HEK293 (cell line): Measurements from ENCODE around the gene SPRY4.
A peak's percentile ranks its signal among the peaks of the same experiment; 100 is the strongest.

Experiments
- CTCF ChIA-PET: fragments of 350-600 bp; formaldehyde crosslinking; extraction: SDS; loops from one replicate; lab custom pipeline; 2021; ENCODE audit warnings: antibody characterized with exemption; lab: Yijun Ruan, JAX
- POLR2A ChIA-PET: fragments of 300-600 bp; formaldehyde crosslinking; extraction: SDS; loops from one replicate; lab custom pipeline; 2020; ENCODE audit warnings: antibody characterized with exemption, inconsistent platforms; lab: Yijun Ruan, JAX
- H3K27ac ChIP-seq: fragments of 200-500 bp; sonication (Bioruptor generic); 2 replicates; pipeline ENCODE4 v1.5.1; 2014; ENCODE audit warnings: low read depth, low read length, control low read depth, inconsistent platforms; ENCODE audit errors: extremely low read depth
- H3K36me3 ChIP-seq, 2 experiments: fragments of 200-500 bp in 1 of 2; sonication (Bioruptor generic) in 1 of 2; 1 replicate in 1 of 2; 2 replicates in 1 of 2; pipeline ENCODE4 v1.5.1; 2014 to 2017; ENCODE audit warnings: inconsistent platforms in 2 of 2, low read length in 2 of 2; ENCODE audit not compliant: control insufficient read depth in 2 of 2, insufficient read depth in 1 of 2
- H3K4me1 ChIP-seq: fragments of 200-500 bp; sonication (Bioruptor generic); 2 replicates; pipeline ENCODE4 v1.5.1; 2014; ENCODE audit warnings: mild to moderate bottlenecking, low read length, inconsistent platforms; ENCODE audit not compliant: control insufficient read depth, insufficient read depth
- H3K4me3 ChIP-seq: 2 replicates; pipeline ENCODE4 v1.5.1; 2011; ENCODE audit warnings: low read depth, mild to moderate bottlenecking, control low read depth, low read length, moderate library complexity
- H3K9me3 ChIP-seq: fragments of 200-500 bp; sonication (Bioruptor generic); 2 replicates; pipeline ENCODE4 v1.5.1; 2014; ENCODE audit warnings: low read depth, low read length, inconsistent platforms; ENCODE audit not compliant: control insufficient read depth, insufficient read depth
- FEZF1 ChIP-seq: fragments of 450-650 bp; formaldehyde crosslinking; IDR thresholded peaks from 2 replicates; pipeline ENCODE4 v1.5.1; 2016; ENCODE audit warnings: missing biosample characterization, missing genetic modification characterization
- GLIS2 ChIP-seq: fragments of 450-650 bp; formaldehyde crosslinking; IDR thresholded peaks from 2 replicates; pipeline ENCODE4 v1.5.1; 2016; ENCODE audit warnings: missing biosample characterization, missing genetic modification characterization
- MZF1 ChIP-seq: fragments of 450-650 bp; formaldehyde crosslinking; IDR thresholded peaks from 2 replicates; pipeline ENCODE4 v1.5.1; 2017; ENCODE audit warnings: missing biosample characterization, missing genetic modification characterization, borderline replicate concordance
- OSR2 ChIP-seq: fragments of 450-650 bp; formaldehyde crosslinking; IDR thresholded peaks from 2 replicates; pipeline ENCODE4 v1.5.1; 2016; ENCODE audit warnings: missing biosample characterization, missing genetic modification characterization
- SCRT2 ChIP-seq: fragments of 450-650 bp; formaldehyde crosslinking; IDR thresholded peaks from 2 replicates; pipeline ENCODE4 v1.5.1; 2016; ENCODE audit warnings: missing biosample characterization, missing genetic modification characterization
- SP2 ChIP-seq: fragments of 450-650 bp; formaldehyde crosslinking; IDR thresholded peaks from 2 replicates; pipeline ENCODE4 v1.5.1; 2016; ENCODE audit warnings: missing biosample characterization, missing genetic modification characterization
- ZBTB17 ChIP-seq: fragments of 450-650 bp; formaldehyde crosslinking; IDR thresholded peaks from 2 replicates; pipeline ENCODE4 v1.5.1; 2016; ENCODE audit warnings: missing biosample characterization, missing genetic modification characterization
- ZBTB20 ChIP-seq: fragments of 450-650 bp; formaldehyde crosslinking; IDR thresholded peaks from 2 replicates; pipeline ENCODE4 v1.5.1; 2016; ENCODE audit warnings: missing biosample characterization, missing genetic modification characterization
- ZNF16 ChIP-seq: fragments of 450-650 bp; formaldehyde crosslinking; IDR thresholded peaks from 2 replicates; pipeline ENCODE4 v1.5.1; 2016; ENCODE audit warnings: low read depth, missing biosample characterization, missing genetic modification characterization
- ZNF223 ChIP-seq: fragments of 450-650 bp; formaldehyde crosslinking; IDR thresholded peaks from 2 replicates; pipeline ENCODE4 v1.5.1; 2016; ENCODE audit warnings: missing biosample characterization, missing genetic modification characterization
- ZNF292 ChIP-seq: fragments of 450-650 bp; formaldehyde crosslinking; IDR thresholded peaks from 2 replicates; pipeline ENCODE4 v1.5.1; 2016; ENCODE audit warnings: low read depth, missing biosample characterization, missing genetic modification characterization, borderline replicate concordance
- ZNF324 ChIP-seq: fragments of 450-650 bp; formaldehyde crosslinking; IDR thresholded peaks from 2 replicates; pipeline ENCODE4 v1.5.1; 2016; ENCODE audit warnings: missing biosample characterization, missing genetic modification characterization
- ZNF350 ChIP-seq: fragments of 450-650 bp; formaldehyde crosslinking; IDR thresholded peaks from 2 replicates; pipeline ENCODE4 v1.5.0; 2017; ENCODE audit warnings: missing biosample characterization, mild to moderate bottlenecking, missing genetic modification characterization
- ZNF600 ChIP-seq: fragments of 450-650 bp; formaldehyde crosslinking; IDR thresholded peaks from 2 replicates; pipeline ENCODE4 v1.5.1; 2016; ENCODE audit warnings: missing biosample characterization, missing genetic modification characterization
- ZNF830 ChIP-seq: fragments of 450-650 bp; IDR thresholded peaks from 2 replicates; pipeline ENCODE4 v1.5.0; 2018; ENCODE audit warnings: missing biosample characterization, missing genetic modification characterization, low read depth, mild to moderate bottlenecking, moderate library complexity
- TF ChIP-seq, protein P1 (sequence below): fragments of 450-650 bp; formaldehyde crosslinking; IDR thresholded peaks from 2 replicates; pipeline ENCODE4 v1.5.1; 2017; ENCODE audit warnings: missing biosample characterization, missing genetic modification characterization
- TF ChIP-seq, protein P2 (sequence below): fragments of 450-650 bp; formaldehyde crosslinking; IDR thresholded peaks from 2 replicates; pipeline ENCODE4 v1.5.1; 2016; ENCODE audit warnings: missing biosample characterization, missing genetic modification characterization

SPRY4 gene

DNA sequence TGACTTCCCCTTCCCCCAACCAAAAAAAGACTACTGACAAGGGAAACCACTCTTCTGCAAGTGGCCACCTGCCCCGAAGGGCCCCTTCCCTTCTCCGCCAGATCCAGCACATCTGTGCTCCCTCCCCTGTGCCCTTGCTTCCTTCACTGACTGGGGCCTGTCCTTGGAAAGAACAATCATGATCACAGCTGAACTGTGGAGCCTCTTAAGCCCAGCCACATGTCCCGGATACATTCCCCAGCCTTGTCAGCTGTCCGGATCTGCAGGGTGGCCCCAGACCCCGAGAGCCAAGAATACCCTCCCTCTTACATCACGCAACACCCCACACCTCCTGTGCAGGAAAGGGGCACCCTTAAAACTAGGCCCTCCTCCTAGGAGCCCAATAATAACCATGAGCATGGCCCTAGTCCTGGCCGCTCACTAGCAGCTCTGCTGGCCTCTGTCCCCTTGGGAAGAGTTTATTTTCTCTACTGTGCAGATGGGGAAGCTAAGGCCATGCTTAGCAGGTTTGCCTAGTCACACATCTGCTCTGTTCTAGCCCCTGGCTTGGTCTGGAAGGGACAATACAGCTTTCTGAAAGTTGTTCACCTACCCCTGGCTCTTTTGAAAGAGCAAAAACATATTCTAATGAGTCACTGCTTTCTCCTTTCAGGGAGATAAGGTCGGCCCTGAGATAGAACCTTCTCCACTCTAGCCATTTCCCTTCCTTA is 3.8 kb downstream of the SPRY4 start:
- H3K4me1 ChIP-seq, result peaks cover 41% of the 10 kb centered on the region
- CTCF ChIA-PET, result interaction anchor here (0.5 to 1.1 kb wide), 5 partner anchors 24 to 1465 kb away, joined by 3 to 4 read pairs (median 3); no protein-coding TSS in a partner anchor
- no peak for TF ChIP-seq ZNF292 (tag by site-specific recombination)
- no peak for TF ChIP-seq ZNF324
- TF ChIP-seq FEZF1 (tag by site-specific recombination), result peak; percentile 83
- no peak for TF ChIP-seq ZNF223 (tag by site-specific recombination)
- peak; percentile 82; the same call in 1 of the 2 replicates for TF ChIP-seq ZNF600 (tag by site-specific recombination)
- TF ChIP-seq ZBTB17, result peak; percentile 86
- TF ChIP-seq, protein P1, sequence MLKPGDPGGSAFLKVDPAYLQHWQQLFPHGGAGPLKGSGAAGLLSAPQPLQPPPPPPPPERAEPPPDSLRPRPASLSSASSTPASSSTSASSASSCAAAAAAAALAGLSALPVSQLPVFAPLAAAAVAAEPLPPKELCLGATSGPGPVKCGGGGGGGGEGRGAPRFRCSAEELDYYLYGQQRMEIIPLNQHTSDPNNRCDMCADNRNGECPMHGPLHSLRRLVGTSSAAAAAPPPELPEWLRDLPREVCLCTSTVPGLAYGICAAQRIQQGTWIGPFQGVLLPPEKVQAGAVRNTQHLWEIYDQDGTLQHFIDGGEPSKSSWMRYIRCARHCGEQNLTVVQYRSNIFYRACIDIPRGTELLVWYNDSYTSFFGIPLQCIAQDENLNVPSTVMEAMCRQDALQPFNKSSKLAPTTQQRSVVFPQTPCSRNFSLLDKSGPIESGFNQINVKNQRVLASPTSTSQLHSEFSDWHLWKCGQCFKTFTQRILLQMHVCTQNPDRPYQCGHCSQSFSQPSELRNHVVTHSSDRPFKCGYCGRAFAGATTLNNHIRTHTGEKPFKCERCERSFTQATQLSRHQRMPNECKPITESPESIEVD (tag by site-specific recombination), result no peak
- no peak for TF ChIP-seq GLIS2
- TF ChIP-seq ZBTB20, result peak; percentile 34; the same call in 1 of the 2 replicates
- no peak for TF ChIP-seq ZNF350 (tag by site-specific recombination)
- POLR2A ChIA-PET, result interaction anchor here (1.0 kb wide), 1 partner anchor 13 kb away, joined by 5 read pairs; no protein-coding TSS in a partner anchor
- no peaks in the 10 kb centered on the region for H3K9me3 ChIP-seq
- no peaks in the 10 kb centered on the region for H3K36me3 ChIP-seq
- no peak overlapping the region for H3K4me3 ChIP-seq
- peak overlapping the region; percentile 61 for H3K27ac ChIP-seq

DNA sequence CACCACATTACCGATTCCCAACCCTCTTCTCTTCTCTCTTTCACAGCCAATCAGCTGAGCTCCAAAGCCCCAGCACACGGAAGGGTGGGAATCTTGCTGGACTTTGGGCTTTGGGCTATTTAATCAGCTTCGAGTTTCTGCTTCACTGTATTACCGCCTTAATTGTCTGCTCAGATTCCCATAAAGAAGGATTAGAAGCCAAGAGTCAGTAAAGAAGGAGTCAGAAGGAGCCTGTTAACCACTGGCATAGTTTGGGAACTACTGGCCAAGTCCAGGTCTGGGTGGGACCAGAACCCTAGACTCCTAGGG is 4.4 kb downstream of the SPRY4 start:
- no peaks in the 10 kb centered on the region for H3K9me3 ChIP-seq
- H3K4me1 ChIP-seq, result peaks cover 46% of the 10 kb centered on the region
- peak overlapping the region; percentile 61; the same call in 1 of the 2 replicates for H3K27ac ChIP-seq
- no peaks in the 10 kb centered on the region for H3K36me3 ChIP-seq
- POLR2A ChIA-PET, result interaction anchor here (1.0 kb wide), 1 partner anchor 13 kb away, joined by 5 read pairs; no protein-coding TSS in a partner anchor
- TF ChIP-seq, protein P2, sequence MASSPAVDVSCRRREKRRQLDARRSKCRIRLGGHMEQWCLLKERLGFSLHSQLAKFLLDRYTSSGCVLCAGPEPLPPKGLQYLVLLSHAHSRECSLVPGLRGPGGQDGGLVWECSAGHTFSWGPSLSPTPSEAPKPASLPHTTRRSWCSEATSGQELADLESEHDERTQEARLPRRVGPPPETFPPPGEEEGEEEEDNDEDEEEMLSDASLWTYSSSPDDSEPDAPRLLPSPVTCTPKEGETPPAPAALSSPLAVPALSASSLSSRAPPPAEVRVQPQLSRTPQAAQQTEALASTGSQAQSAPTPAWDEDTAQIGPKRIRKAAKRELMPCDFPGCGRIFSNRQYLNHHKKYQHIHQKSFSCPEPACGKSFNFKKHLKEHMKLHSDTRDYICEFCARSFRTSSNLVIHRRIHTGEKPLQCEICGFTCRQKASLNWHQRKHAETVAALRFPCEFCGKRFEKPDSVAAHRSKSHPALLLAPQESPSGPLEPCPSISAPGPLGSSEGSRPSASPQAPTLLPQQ, result peak; percentile 38; the same call in 1 of the 2 replicates
- TF ChIP-seq OSR2, result peak; percentile 37; the same call in 1 of the 2 replicates
- peak; percentile 13; the same call in 1 of the 2 replicates for TF ChIP-seq SP2 (tag by site-specific recombination)
- no peak for TF ChIP-seq ZNF830
- H3K4me3 ChIP-seq, result no peak overlapping the region
- CTCF ChIA-PET, result interaction anchor here (0.5 to 1.1 kb wide), 4 partner anchors 30 to 310 kb away, joined by 3 to 5 read pairs (median 4); no protein-coding TSS in a partner anchor

GRCh38 chr5:142319560-142320429 is 5.0 kb downstream of the SPRY4 start:
- no peak overlapping the region for H3K4me3 ChIP-seq
- no peaks in the 10 kb centered on the region for H3K36me3 ChIP-seq
- peaks cover 46% of the 10 kb centered on the region for H3K4me1 ChIP-seq
- ChIA-PET POLR2A (interaction anchor here (1.0 kb wide), 1 partner anchor 14 kb away, joined by 5 read pairs; no protein-coding TSS in a partner anchor), CTCF (interaction anchor here (0.5 to 1.1 kb wide), 4 partner anchors 31 to 309 kb away, joined by 3 to 5 read pairs (median 4); no protein-coding TSS in a partner anchor)
- TF ChIP-seq ZNF16 (tag by site-specific recombination), result no peak
- TF ChIP-seq SCRT2 (tag by site-specific recombination), result peak; percentile 41; the same call in 1 of the 2 replicates
- peak; percentile 74; the same call in 1 of the 2 replicates for TF ChIP-seq MZF1 (tag by site-specific recombination)
- H3K27ac ChIP-seq, result no peak overlapping the region
- no peaks in the 10 kb centered on the region for H3K9me3 ChIP-seq
